ENCODE measurements around the gene MOGAT3. TPM values are rescaled to one million over a fixed set of nuclear protein-coding genes. Genes with fewer than 3 reads are reported as not detected.

The MOGAT3 gene
- total and polyA plus RNA-seq, 2 experiments from 2014 or later: 0.44 TPM; not detected in 1

DNA sequence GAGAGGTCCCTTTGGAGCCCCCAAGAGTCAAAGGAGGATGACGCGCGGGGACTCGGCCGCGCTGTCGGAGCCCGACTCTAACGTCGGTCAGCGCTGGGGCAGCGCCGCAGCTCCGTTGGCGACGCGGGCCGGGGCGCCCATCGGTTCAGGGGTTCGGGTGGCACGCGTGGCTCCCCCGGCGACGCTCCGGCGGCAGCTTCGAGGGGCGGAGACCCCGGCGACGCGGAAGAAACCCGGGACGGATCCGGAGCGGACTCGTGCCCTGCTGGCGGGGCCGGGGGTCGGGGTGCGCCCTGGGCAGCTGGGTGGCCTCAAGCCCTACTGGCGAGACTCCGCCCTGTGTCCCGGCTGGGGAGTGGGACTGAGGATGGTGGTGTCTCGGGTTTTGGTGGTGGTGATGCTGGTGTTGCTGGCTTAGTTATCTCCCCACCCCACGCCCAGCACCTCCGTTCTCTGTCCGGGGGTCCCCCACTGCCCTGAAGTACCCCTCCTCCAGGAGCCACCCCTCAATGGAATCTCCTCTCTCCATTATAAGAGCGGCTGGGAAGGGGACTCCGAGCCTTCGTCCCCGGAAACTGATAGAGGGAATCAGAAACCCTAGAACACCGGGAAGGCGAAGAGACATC, 20.6 kb downstream of the MOGAT3 start, which contains the start of gene NAT16:
Gene NAT16, minus strand, starts transcription at position 164 of the 626 bp plus-strand sequence. CDS start 5,486 bp downstream, outside the sequence.
- no peaks in the 10 kb centered on the region for H4K20me1 ChIP-seq (replicated peaks; ENCODE audit: insufficient read depth)
- H3K27me3 ChIP-seq (ENCODE audit: insufficient read depth): peaks cover 64% of the 10 kb centered on the region
- DNase-seq (ENCODE audit: low spot score) (peak; percentile 69), ATAC-seq (peak; percentile 44)
- Mint-ChIP-seq H3K27me3 (ENCODE audit: insufficient read depth, low read depth, poor library complexity) (peaks cover 60% of the 10 kb centered on the region), H3K9me3 (no peaks in the 10 kb centered on the region; the same call in 2 of the 3 replicates), H3K4me1 (peaks cover 14% of the 10 kb centered on the region), H3K4me3 (peak within 1 kb of the TSS; percentile 78), H3K27ac (no peak within 1 kb of the TSS), H3K36me3 (ENCODE audit: low read depth) (no peaks in the 10 kb centered on the region)
- no peaks in the 10 kb centered on the region for H3K79me2 ChIP-seq (replicated peaks; ENCODE audit: insufficient read depth)
- H2AFZ ChIP-seq: peak within 1 kb of the TSS; percentile 96
- peaks cover 9% of the 10 kb centered on the region; the same call in 1 of the 2 replicates for H3F3A ChIP-seq (replicated peaks; ENCODE audit: low read depth)
- peak within 1 kb of the TSS; percentile 73 for H3K4me3 ChIP-seq
- peaks cover 5% of the 10 kb centered on the region; the same call in 1 of the 2 replicates for H3K4me1 ChIP-seq (ENCODE audit: insufficient read depth)
- H3K36me3 ChIP-seq (ENCODE audit: insufficient read depth): no peaks in the 10 kb centered on the region; the same call in 1 of the 2 replicates
- peak; percentile 33; the same call in 1 of the 2 replicates for TF ChIP-seq CREB1 (CRISPR knock-in tag; IDR thresholded peaks at IDR 0.05; ENCODE audit: low read depth)
- TF ChIP-seq, protein P1, sequence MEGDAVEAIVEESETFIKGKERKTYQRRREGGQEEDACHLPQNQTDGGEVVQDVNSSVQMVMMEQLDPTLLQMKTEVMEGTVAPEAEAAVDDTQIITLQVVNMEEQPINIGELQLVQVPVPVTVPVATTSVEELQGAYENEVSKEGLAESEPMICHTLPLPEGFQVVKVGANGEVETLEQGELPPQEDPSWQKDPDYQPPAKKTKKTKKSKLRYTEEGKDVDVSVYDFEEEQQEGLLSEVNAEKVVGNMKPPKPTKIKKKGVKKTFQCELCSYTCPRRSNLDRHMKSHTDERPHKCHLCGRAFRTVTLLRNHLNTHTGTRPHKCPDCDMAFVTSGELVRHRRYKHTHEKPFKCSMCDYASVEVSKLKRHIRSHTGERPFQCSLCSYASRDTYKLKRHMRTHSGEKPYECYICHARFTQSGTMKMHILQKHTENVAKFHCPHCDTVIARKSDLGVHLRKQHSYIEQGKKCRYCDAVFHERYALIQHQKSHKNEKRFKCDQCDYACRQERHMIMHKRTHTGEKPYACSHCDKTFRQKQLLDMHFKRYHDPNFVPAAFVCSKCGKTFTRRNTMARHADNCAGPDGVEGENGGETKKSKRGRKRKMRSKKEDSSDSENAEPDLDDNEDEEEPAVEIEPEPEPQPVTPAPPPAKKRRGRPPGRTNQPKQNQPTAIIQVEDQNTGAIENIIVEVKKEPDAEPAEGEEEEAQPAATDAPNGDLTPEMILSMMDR (conservative IDR thresholded peaks at IDR 0.05; ENCODE audit: low read depth in 2 of 2): no peak
- TF ChIP-seq EZH2 (IDR thresholded peaks at IDR 0.05; ENCODE audit: low read depth, unreplicated experiment): peak; percentile 39
- no peak for TF ChIP-seq STAT1 (IDR thresholded peaks at IDR 0.05; ENCODE audit: unreplicated experiment)
- H3K9me2 ChIP-seq (ENCODE audit: insufficient read depth): no peaks in the 10 kb centered on the region
- H3K4me2 ChIP-seq: peak within 1 kb of the TSS; percentile 93
- H3K27ac ChIP-seq (ENCODE audit: low read depth): no peak within 1 kb of the TSS

DNA sequence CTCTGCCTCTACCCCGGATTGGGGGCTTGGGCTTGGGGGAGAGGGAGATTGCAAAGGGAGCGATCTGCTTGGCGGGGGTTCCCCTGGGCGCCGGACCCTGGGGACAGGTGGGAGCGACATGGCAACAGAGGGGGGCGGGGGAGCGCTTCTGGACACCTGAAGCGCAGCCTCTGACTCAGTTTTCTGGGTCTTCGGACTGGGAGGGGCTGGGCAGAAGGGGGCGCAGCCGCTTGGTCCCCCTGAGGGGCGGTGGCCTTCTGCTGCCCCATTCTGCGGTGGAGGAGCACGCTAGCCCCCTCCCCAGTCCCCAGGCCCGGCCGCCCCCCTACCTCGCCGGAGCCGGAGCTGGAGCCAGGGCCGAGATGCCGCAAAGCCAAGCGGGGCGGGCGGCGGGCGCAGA, 21.1 kb downstream of the MOGAT3 start:
- peaks cover 7% of the 10 kb centered on the region; the same call in 1 of the 2 replicates for H3F3A ChIP-seq (replicated peaks; ENCODE audit: low read depth)
- H3K27me3 ChIP-seq (ENCODE audit: insufficient read depth): peaks cover 70% of the 10 kb centered on the region
- peaks cover 5% of the 10 kb centered on the region; the same call in 1 of the 2 replicates for H3K4me1 ChIP-seq (ENCODE audit: insufficient read depth)
- Mint-ChIP-seq H3K9me3 (no peaks in the 10 kb centered on the region; the same call in 2 of the 3 replicates), H3K36me3 (ENCODE audit: low read depth) (no peaks in the 10 kb centered on the region), H3K27ac (no peak overlapping the region), H3K4me1 (peaks cover 17% of the 10 kb centered on the region), H3K4me3 (peak overlapping the region; percentile 78), H3K27me3 (ENCODE audit: insufficient read depth, low read depth, poor library complexity) (peaks cover 66% of the 10 kb centered on the region)
- peak overlapping the region; percentile 73 for H3K4me3 ChIP-seq
- no peaks in the 10 kb centered on the region for H3K79me2 ChIP-seq (replicated peaks; ENCODE audit: insufficient read depth)
- H3K9me2 ChIP-seq (ENCODE audit: insufficient read depth): no peaks in the 10 kb centered on the region
- H3K4me2 ChIP-seq: peak overlapping the region; percentile 93
- no peaks in the 10 kb centered on the region; the same call in 1 of the 2 replicates for H3K36me3 ChIP-seq (ENCODE audit: insufficient read depth)
- no peak for TF ChIP-seq CREB1 (CRISPR knock-in tag; IDR thresholded peaks at IDR 0.05; ENCODE audit: low read depth)
- TF ChIP-seq, protein P1 (conservative IDR thresholded peaks at IDR 0.05; ENCODE audit: low read depth in 2 of 2): peak in 1 of 2 experiments; percentile 11; a peak in 1 of 4 replicates
- TF ChIP-seq EZH2 (IDR thresholded peaks at IDR 0.05; ENCODE audit: low read depth, unreplicated experiment): peak; percentile 34
- no peak for TF ChIP-seq EZH2phosphoT487 (IDR thresholded peaks at IDR 0.05; ENCODE audit: unreplicated experiment)
- H2AFZ ChIP-seq: peak overlapping the region; percentile 96
- H3K27ac ChIP-seq (ENCODE audit: low read depth): no peak overlapping the region
- DNase-seq (ENCODE audit: low spot score) (peak; percentile 58), ATAC-seq (peak; percentile 13)
- no peaks in the 10 kb centered on the region for H4K20me1 ChIP-seq (replicated peaks; ENCODE audit: insufficient read depth)
